Smooth muscle cell (in vitro differentiated cells): ENCODE measurements around the gene RTN4. TPM values are rescaled to one million over a fixed set of nuclear protein-coding genes. Genes with fewer than 3 reads are reported as not detected.

Source experiments
- DNase-seq: peaks from one replicate; lab custom pipeline; 2025; ENCODE audit not compliant: unreplicated experiment; lab: John Stamatoyannopoulos, UW
- H2AFZ ChIP-seq: fragments of 200-600 bp; sonication (generic); 2 replicates; pipeline ENCODE4 v1.6.0; 2016; ENCODE audit warnings: antibody characterized with exemption, low read depth, mild to moderate bottlenecking
- H3F3A ChIP-seq: fragments of 200-600 bp; sonication (generic); 2 replicates; pipeline ENCODE4 v1.6.0; 2017; ENCODE audit warnings: antibody characterized with exemption, low read depth
- H3K27ac ChIP-seq: fragments of 200-600 bp; sonication (generic); 2 replicates; pipeline ENCODE4 v1.5.1; 2016; ENCODE audit warnings: low read depth, mild to moderate bottlenecking
- H3K27me3 ChIP-seq: fragments of 200-600 bp; sonication (generic); 2 replicates; pipeline ENCODE4 v1.6.1; 2016; ENCODE audit warnings: low read depth, mild to moderate bottlenecking
- H3K36me3 ChIP-seq: fragments of 200-600 bp; sonication (generic); 2 replicates; pipeline ENCODE4 v1.5.1; 2016; ENCODE audit warnings: low read depth
- H3K4me1 ChIP-seq: fragments of 200-600 bp; sonication (generic); 2 replicates; pipeline ENCODE4 v1.5.1; 2016; ENCODE audit warnings: low read depth
- H3K4me2 ChIP-seq: fragments of 200-600 bp; sonication (generic); 2 replicates; pipeline ENCODE4 v1.6.0; 2016; ENCODE audit warnings: mild to moderate bottlenecking
- H3K4me3 ChIP-seq: fragments of 200-600 bp; sonication (generic); 2 replicates; pipeline ENCODE4 v1.5.1; 2016; ENCODE audit warnings: mild to moderate bottlenecking
- H3K79me2 ChIP-seq: fragments of 200-600 bp; sonication (generic); 2 replicates; pipeline ENCODE4 v1.6.0; 2016; ENCODE audit warnings: low read depth, mild to moderate bottlenecking
- H3K9ac ChIP-seq: fragments of 200-600 bp; sonication (generic); 2 replicates; pipeline ENCODE4 v1.6.0; 2016; ENCODE audit warnings: low read depth
- H3K9me3 ChIP-seq: fragments of 200-600 bp; sonication (generic); replicated peaks from 2 replicates; pipeline ENCODE4 v1.5.1; 2016; ENCODE audit warnings: low read depth
- H4K20me1 ChIP-seq: fragments of 200-600 bp; sonication (generic); 2 replicates; pipeline ENCODE4 v1.6.0; 2016; ENCODE audit warnings: low read depth
- CTCF ChIP-seq: fragments of 200-600 bp; sonication (generic); IDR thresholded peaks from 2 replicates; pipeline ENCODE4 v1.5.1; 2017; ENCODE audit warnings: borderline replicate concordance, mild to moderate bottlenecking, antibody characterized with exemption; ENCODE audit not compliant: insufficient read depth, poor library complexity, severe bottlenecking
- WGBS: methylation state at CpG from one replicate; pipeline ENCODE4 v1.1.7; 2016; ENCODE audit warnings: low lambda C conversion rate; 5-methylcytosine and 5-hydroxymethylcytosine counted together
- polyA plus RNA-seq: library from polyadenylated mRNA; unstranded; fragments of >200 nt; fragmentation: Nextera tagmentation; extraction: Ambion mirVana; gene quantifications from 2 replicates; pipeline ENCODE4 v1.2.1, GENCODE V29; 2016
- total RNA-seq: library from RNA; depleted of rRNA; stranded (reverse); fragments of >200 nt; gene quantifications from 2 replicates; pipeline ENCODE4 v1.2.3, GENCODE V29; 2014

The RTN4 gene
- total and polyA plus RNA-seq, 2 experiments from 2014 or later = 295 to 335 TPM

- Histone ChIP-seq H3K9me3 (no peaks in the 10 kb centered on the region), H2AFZ (no peak overlapping the region), H3K27ac (peak overlapping the region; percentile 51), H3K36me3 (no peaks in the 10 kb centered on the region), H3K27me3 (no peaks in the 10 kb centered on the region), H3K4me1 (peaks cover 26% of the 10 kb centered on the region), H4K20me1 (peaks cover 100% of the 10 kb centered on the region), H3K4me2 (peak overlapping the region; percentile 15), H3K79me2 (peaks cover 100% of the 10 kb centered on the region), H3K4me3 (no peak overlapping the region), H3K9ac (no peak overlapping the region), H3F3A (peaks cover 18% of the 10 kb centered on the region)
- DNase-seq = no peak
- 26% methylated on average over 2 of the region's 2 CpGs for WGBS
- TF ChIP-seq CTCF = no peak
Observed at GRCh38 chr2:55001716-55002115, 48.5 kb downstream of the RTN4 start.

- TF ChIP-seq CTCF = no peak
- H4K20me1 ChIP-seq = peaks cover 100% of the 10 kb centered on the region
- H3K4me1 ChIP-seq = peaks cover 22% of the 10 kb centered on the region
Observed at GRCh38 chr2:55000341-55000740, 49.9 kb downstream of the RTN4 start.

GRCh38 chr2:54999182-54999581 is 51.1 kb downstream of the RTN4 start:
- no peaks in the 10 kb centered on the region for H3K27me3 ChIP-seq
- peak overlapping the region; percentile 16 for H3K4me3 ChIP-seq
- peaks cover 100% of the 10 kb centered on the region for H4K20me1 ChIP-seq
- H3K4me1 ChIP-seq = peaks cover 22% of the 10 kb centered on the region
- peak overlapping the region; percentile 78 for H3K4me2 ChIP-seq
- H2AFZ ChIP-seq = no peak overlapping the region
- no peaks in the 10 kb centered on the region for H3K36me3 ChIP-seq
- H3K79me2 ChIP-seq = peaks cover 100% of the 10 kb centered on the region
- TF ChIP-seq CTCF = no peak
- DNase-seq = no peak
- WGBS = 42% methylated on average over 3 of the region's 3 CpGs
- H3F3A ChIP-seq = peaks cover 13% of the 10 kb centered on the region
- peak overlapping the region; percentile 51 for H3K27ac ChIP-seq
- H3K9me3 ChIP-seq = no peaks in the 10 kb centered on the region
- H3K9ac ChIP-seq = no peak overlapping the region

More at GRCh38 chr2:55000341-55000740, 49.9 kb downstream of the RTN4 start:
- Histone ChIP-seq H3K9me3 (no peaks in the 10 kb centered on the region), H2AFZ (no peak overlapping the region), H3K9ac (no peak overlapping the region), H3K36me3 (no peaks in the 10 kb centered on the region), H3K27ac (peak overlapping the region; percentile 51), H3K27me3 (no peaks in the 10 kb centered on the region), H3K79me2 (peaks cover 100% of the 10 kb centered on the region), H3K4me3 (no peak overlapping the region), H3K4me2 (peak overlapping the region; percentile 2), H3F3A (peaks cover 15% of the 10 kb centered on the region)
- no peak for DNase-seq
- 72% methylated on average over 4 of the region's 4 CpGs for whole genome bisulfite sequencing

- Histone ChIP-seq H3K27me3 (no peaks in the 10 kb centered on the region), H3K36me3 (no peaks in the 10 kb centered on the region), H3K4me2 (no peak overlapping the region), H3K9ac (no peak overlapping the region), H3K27ac (peak overlapping the region; percentile 51), H2AFZ (no peak overlapping the region), H3K4me1 (peaks cover 22% of the 10 kb centered on the region), H4K20me1 (peaks cover 100% of the 10 kb centered on the region), H3K9me3 (no peaks in the 10 kb centered on the region), H3F3A (peaks cover 4% of the 10 kb centered on the region), H3K4me3 (no peak overlapping the region), H3K79me2 (peaks cover 100% of the 10 kb centered on the region)
- WGBS = 86% methylated on average over 1 of the region's 1 CpG
- no peak for DNase-seq
- TF ChIP-seq CTCF = no peak
Observed at GRCh38 chr2:54997826-54998225, 52.4 kb downstream of the RTN4 start.
